ENCODE data around the gene SPATA20.

The SPATA20 gene

DNA sequence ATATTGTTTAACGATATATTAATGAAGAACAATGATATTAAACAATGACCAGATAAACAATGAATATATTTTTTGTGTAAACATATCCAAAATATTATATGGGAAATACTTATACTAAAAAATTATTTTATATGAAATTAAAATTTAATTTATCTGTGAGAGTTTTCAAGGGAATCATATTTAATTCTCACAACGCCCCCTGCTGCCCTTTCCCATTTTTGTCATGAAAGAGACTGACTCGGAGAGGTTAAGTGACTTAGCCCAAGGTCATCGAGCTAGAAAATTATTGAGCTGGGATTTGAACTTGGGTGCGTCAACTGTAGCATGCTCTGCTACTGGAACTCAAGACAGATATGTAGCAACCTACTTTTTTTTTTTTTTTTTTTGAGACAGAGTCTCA, 45.9 kb upstream of the SPATA20 start:
- Histone ChIP-seq H3K27me3 (ENCODE audit: low read depth, low read length) (0 out of 2 replicates have a peak, but pooled peaks cover 3% of the 10 kb centered on the region), H3K4me3 (ENCODE audit: low read length) (no peak overlapping the region), H3K36me3 (replicated peaks; ENCODE audit: low read depth, low read length) (no peaks in the 10 kb centered on the region), H2AFZ (ENCODE audit: low read depth, low read length) (no peak overlapping the region), H3K79me2 (ENCODE audit: low read length) (no peaks in the 10 kb centered on the region), H3K27ac (ENCODE audit: low read length) (no peak overlapping the region), H3K9me3 (ENCODE audit: insufficient read depth, low read length) (no peaks in the 10 kb centered on the region), H3K4me2 (ENCODE audit: low read length) (no peak overlapping the region), H3K9ac (ENCODE audit: low read length) (no peak overlapping the region), H3K4me1 (ENCODE audit: low read length) (no peaks in the 10 kb centered on the region), H4K20me1 (ENCODE audit: insufficient read depth, low read length) (no peaks in the 10 kb centered on the region)
- no peak for TF ChIP-seq EZH2phosphoT487 (IDR thresholded peaks at IDR 0.05; ENCODE audit: low read depth)
- TF ChIP-seq, protein P1, sequence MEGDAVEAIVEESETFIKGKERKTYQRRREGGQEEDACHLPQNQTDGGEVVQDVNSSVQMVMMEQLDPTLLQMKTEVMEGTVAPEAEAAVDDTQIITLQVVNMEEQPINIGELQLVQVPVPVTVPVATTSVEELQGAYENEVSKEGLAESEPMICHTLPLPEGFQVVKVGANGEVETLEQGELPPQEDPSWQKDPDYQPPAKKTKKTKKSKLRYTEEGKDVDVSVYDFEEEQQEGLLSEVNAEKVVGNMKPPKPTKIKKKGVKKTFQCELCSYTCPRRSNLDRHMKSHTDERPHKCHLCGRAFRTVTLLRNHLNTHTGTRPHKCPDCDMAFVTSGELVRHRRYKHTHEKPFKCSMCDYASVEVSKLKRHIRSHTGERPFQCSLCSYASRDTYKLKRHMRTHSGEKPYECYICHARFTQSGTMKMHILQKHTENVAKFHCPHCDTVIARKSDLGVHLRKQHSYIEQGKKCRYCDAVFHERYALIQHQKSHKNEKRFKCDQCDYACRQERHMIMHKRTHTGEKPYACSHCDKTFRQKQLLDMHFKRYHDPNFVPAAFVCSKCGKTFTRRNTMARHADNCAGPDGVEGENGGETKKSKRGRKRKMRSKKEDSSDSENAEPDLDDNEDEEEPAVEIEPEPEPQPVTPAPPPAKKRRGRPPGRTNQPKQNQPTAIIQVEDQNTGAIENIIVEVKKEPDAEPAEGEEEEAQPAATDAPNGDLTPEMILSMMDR (IDR thresholded peaks at IDR 0.05; ENCODE audit: low read depth, low read length), result peak; percentile 36

DNA sequence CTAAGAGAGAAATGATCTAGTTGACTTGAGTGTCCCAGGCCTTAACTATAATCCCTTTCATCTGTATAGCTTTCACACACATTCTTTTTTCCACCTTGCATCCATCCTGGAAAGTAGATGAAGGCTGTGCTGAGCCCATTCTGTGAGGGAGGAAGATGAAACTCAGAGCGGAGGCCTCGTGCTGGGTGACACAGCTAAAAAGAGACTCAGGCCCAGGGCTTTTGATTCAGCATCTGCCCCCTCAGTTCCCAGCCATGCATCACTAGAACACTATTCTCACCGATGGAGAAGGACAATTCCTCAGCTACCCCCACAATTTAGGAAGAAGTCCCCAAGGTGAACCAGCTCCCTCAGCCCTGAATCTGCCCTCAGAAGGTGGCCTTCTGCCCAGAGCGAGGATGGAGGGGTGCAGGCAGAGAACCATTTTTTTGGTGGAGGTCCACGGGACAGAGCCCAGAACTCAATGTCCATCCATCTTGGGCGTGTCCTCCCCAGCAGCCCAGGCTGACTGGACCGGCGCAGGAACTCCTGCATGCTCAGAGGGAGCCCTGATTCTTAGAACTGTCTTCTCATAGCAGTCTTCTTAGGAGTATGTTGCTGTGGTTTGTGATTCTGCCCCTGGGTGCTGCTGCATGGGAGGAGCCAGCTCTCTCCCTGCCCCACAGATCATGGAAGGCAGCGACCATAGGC, 44.5 kb upstream of the SPATA20 start:
- no peak overlapping the region; the same call in 1 of the 2 replicates for H2AFZ ChIP-seq (ENCODE audit: low read depth, low read length)
- no peak for TF ChIP-seq EZH2phosphoT487 (IDR thresholded peaks at IDR 0.05; ENCODE audit: low read depth)
- TF ChIP-seq, protein P1 (IDR thresholded peaks at IDR 0.05; ENCODE audit: low read depth, low read length), result no peak
- H3K4me2 ChIP-seq (ENCODE audit: low read length), result no peak overlapping the region
- H3K9me3 ChIP-seq (ENCODE audit: insufficient read depth, low read length), result no peaks in the 10 kb centered on the region
- no peaks in the 10 kb centered on the region for H3K79me2 ChIP-seq (ENCODE audit: low read length)
- no peaks in the 10 kb centered on the region for H4K20me1 ChIP-seq (ENCODE audit: insufficient read depth, low read length)
- no peak overlapping the region for H3K9ac ChIP-seq (ENCODE audit: low read length)
- peaks cover under 1% of the 10 kb centered on the region; the same call in 1 of the 2 replicates for H3K4me1 ChIP-seq (ENCODE audit: low read length)
- H3K4me3 ChIP-seq (ENCODE audit: low read length), result no peak overlapping the region
- no peaks in the 10 kb centered on the region for H3K36me3 ChIP-seq (replicated peaks; ENCODE audit: low read depth, low read length)
- 0 out of 2 replicates have a peak, but pooled peaks cover 3% of the 10 kb centered on the region for H3K27me3 ChIP-seq (ENCODE audit: low read depth, low read length)
- no peak overlapping the region for H3K27ac ChIP-seq (ENCODE audit: low read length)

DNA sequence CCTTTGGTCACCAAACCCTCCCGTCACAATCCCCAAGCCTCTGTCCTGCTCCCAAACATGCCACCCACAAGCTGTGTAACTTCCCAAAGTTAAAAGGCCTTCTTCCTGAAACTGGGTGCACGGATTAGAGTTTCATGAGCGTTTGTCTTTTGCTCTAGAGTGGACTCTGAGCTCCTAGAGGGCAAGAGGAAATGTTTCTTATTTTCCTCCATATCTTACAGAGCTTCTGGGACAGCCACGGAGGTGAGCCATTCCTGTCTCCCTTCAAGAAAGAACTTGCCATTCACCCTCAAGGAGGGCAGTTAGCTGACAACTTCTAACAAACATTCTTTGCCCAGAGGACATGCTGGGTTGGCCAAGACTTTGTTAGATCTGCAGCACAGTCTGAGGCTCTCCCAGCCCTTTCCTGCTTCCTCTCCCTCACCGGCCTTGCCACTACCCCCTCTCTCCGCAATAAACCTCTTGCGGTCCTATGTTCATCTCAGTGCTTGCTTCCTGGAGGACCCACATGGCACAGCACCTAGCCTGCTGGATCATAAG, 41.3 kb upstream of the SPATA20 start:
- Histone ChIP-seq H3K36me3 (replicated peaks; ENCODE audit: low read depth, low read length) (peaks cover 3% of the 10 kb centered on the region), H3K27ac (ENCODE audit: low read length) (no peak overlapping the region), H3K4me3 (ENCODE audit: low read length) (no peak overlapping the region), H3K27me3 (ENCODE audit: low read depth, low read length) (0 out of 2 replicates have a peak, but pooled peaks cover 3% of the 10 kb centered on the region), H3K9me3 (ENCODE audit: insufficient read depth, low read length) (no peaks in the 10 kb centered on the region), H3K4me2 (ENCODE audit: low read length) (no peak overlapping the region), H3K4me1 (ENCODE audit: low read length) (peaks cover 17% of the 10 kb centered on the region), H3K9ac (ENCODE audit: low read length) (no peak overlapping the region), H4K20me1 (ENCODE audit: insufficient read depth, low read length) (no peaks in the 10 kb centered on the region), H2AFZ (ENCODE audit: low read depth, low read length) (no peak overlapping the region), H3K79me2 (ENCODE audit: low read length) (peaks cover 18% of the 10 kb centered on the region)
- TF ChIP-seq, protein P1 (IDR thresholded peaks at IDR 0.05; ENCODE audit: low read depth, low read length), result no peak
- TF ChIP-seq EZH2phosphoT487 (IDR thresholded peaks at IDR 0.05; ENCODE audit: low read depth), result no peak

DNA sequence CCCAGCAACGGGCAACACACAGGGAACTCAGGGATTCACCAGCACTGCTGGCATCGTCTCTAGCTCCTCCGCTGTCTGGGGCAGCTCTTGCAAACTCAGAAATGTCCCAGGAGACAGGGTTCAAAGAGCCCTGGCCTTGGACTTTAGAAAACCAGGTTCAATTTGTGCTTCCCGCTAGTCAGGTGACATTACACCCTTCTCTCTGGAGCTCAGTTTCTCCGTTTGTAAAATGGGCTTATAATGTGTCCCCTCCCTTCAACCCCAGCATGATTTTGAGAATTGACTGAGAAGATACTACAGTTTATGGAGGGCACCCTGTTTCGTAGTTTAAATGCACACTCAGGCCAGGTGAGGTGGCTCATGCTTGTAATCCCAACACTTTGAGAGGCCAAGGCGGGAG, 40.7 kb upstream of the SPATA20 start:
- TF ChIP-seq EZH2phosphoT487 (IDR thresholded peaks at IDR 0.05; ENCODE audit: low read depth), result no peak
- TF ChIP-seq, protein P1 (IDR thresholded peaks at IDR 0.05; ENCODE audit: low read depth, low read length), result no peak
- Histone ChIP-seq H3K4me1 (ENCODE audit: low read length) (peaks cover 21% of the 10 kb centered on the region), H3K79me2 (ENCODE audit: low read length) (peaks cover 18% of the 10 kb centered on the region), H3K9me3 (ENCODE audit: insufficient read depth, low read length) (no peaks in the 10 kb centered on the region), H3K4me2 (ENCODE audit: low read length) (no peak overlapping the region), H2AFZ (ENCODE audit: low read depth, low read length) (no peak overlapping the region), H3K27me3 (ENCODE audit: low read depth, low read length) (0 out of 2 replicates have a peak, but pooled peaks cover 3% of the 10 kb centered on the region), H3K27ac (ENCODE audit: low read length) (no peak overlapping the region), H3K9ac (ENCODE audit: low read length) (no peak overlapping the region), H4K20me1 (ENCODE audit: insufficient read depth, low read length) (no peaks in the 10 kb centered on the region), H3K36me3 (replicated peaks; ENCODE audit: low read depth, low read length) (peaks cover 3% of the 10 kb centered on the region), H3K4me3 (ENCODE audit: low read length) (no peak overlapping the region)

Data from OCI-LY3 (cell line).